HFFc6 (cell line): ENCODE data around the gene GPR176. TPM values are rescaled to one million over a fixed set of nuclear protein-coding genes. Genes with fewer than 3 reads are reported as not detected.

Experiments
- DNase-seq: peaks from one replicate; pipeline ENCODE4 v3.0.0-alpha.2; 2018
- H3K27ac Mint-ChIP-seq: 2 replicates; pipeline ENCODE4 v1.8.0; 2020; ENCODE audit warnings: mild to moderate bottlenecking, mixed read lengths
- H3K27me3 Mint-ChIP-seq: 2 replicates; pipeline ENCODE4 v1.8.0; 2021; ENCODE audit warnings: mild to moderate bottlenecking, moderate library complexity, mixed read lengths; ENCODE audit not compliant: insufficient read depth
- H3K36me3 Mint-ChIP-seq: 2 replicates; pipeline ENCODE4 v1.8.0; 2021; ENCODE audit warnings: low read depth, mixed read lengths
- H3K4me1 Mint-ChIP-seq: 2 replicates; pipeline ENCODE4 v1.8.0; 2020; ENCODE audit warnings: low read depth, mixed read lengths
- H3K4me3 Mint-ChIP-seq: 2 replicates; pipeline ENCODE4 v1.8.0; 2020; ENCODE audit warnings: mild to moderate bottlenecking, moderate library complexity, mixed read lengths
- H3K9me3 Mint-ChIP-seq: 2 replicates; pipeline ENCODE4 v1.8.0; 2020; ENCODE audit warnings: mild to moderate bottlenecking, mixed read lengths
- CTCF ChIP-seq: fragments of 200-600 bp; sonication (generic); IDR thresholded peaks from 2 replicates; pipeline ENCODE4 v1.5.0; 2021; ENCODE audit warnings: antibody characterized with exemption, mild to moderate bottlenecking
- total RNA-seq, 6 experiments: library from RNA; stranded (reverse); fragmentation: NEBNext Ultra II Directional; extraction: Animal tissue kit (Norgen Biotek cat#: 25700); gene quantifications; 2 replicates in 1 of 6; 3 replicates in 5 of 6; pipeline ENCODE4 v1.2.3, GENCODE V29; 2021

Gene GPR176
- total RNA-seq, 6 experiments from 2014 or later: 151 to 193 (median 169) TPM

GRCh38 chr15:39860871-39861270 lies 59.2 kb downstream of the GPR176 start:
- no peaks in the 10 kb centered on the region for H3K9me3 Mint-ChIP-seq
- no peak overlapping the region for H3K4me3 Mint-ChIP-seq
- DNase-seq: no peak
- H3K4me1 Mint-ChIP-seq: peaks cover 56% of the 10 kb centered on the region
- peaks cover 5% of the 10 kb centered on the region for H3K27me3 Mint-ChIP-seq
- peaks cover 46% of the 10 kb centered on the region for H3K36me3 Mint-ChIP-seq
- no peak for TF ChIP-seq CTCF
- H3K27ac Mint-ChIP-seq: no peak overlapping the region

GRCh38 chr15:39860200-39860599 lies 59.9 kb downstream of the GPR176 start:
- H3K27ac Mint-ChIP-seq: no peak overlapping the region
- peaks cover 56% of the 10 kb centered on the region for H3K4me1 Mint-ChIP-seq
- no peak for DNase-seq
- peaks cover 43% of the 10 kb centered on the region for H3K36me3 Mint-ChIP-seq
- no peaks in the 10 kb centered on the region for H3K9me3 Mint-ChIP-seq
- no peak overlapping the region for H3K4me3 Mint-ChIP-seq
- peaks cover 2% of the 10 kb centered on the region for H3K27me3 Mint-ChIP-seq
- TF ChIP-seq CTCF: no peak

- Mint-ChIP-seq H3K4me3 (no peak overlapping the region), H3K27ac (no peak overlapping the region), H3K4me1 (peaks cover 58% of the 10 kb centered on the region), H3K27me3 (peaks cover 2% of the 10 kb centered on the region), H3K9me3 (no peaks in the 10 kb centered on the region), H3K36me3 (peaks cover 42% of the 10 kb centered on the region)
- DNase-seq: no peak
- no peak for TF ChIP-seq CTCF
These were observed 60.4 kb downstream of the GPR176 start for GRCh38 chr15:39859636-39860035.

- no peak overlapping the region for H3K4me3 Mint-ChIP-seq
- DNase-seq: no peak
- TF ChIP-seq CTCF: no peak
- no peak overlapping the region for H3K27ac Mint-ChIP-seq
- no peaks in the 10 kb centered on the region for H3K9me3 Mint-ChIP-seq
- peaks cover 75% of the 10 kb centered on the region for H3K4me1 Mint-ChIP-seq
- H3K27me3 Mint-ChIP-seq: peaks cover 2% of the 10 kb centered on the region
- H3K36me3 Mint-ChIP-seq: peaks cover 42% of the 10 kb centered on the region
These were observed 62.9 kb downstream of the GPR176 start for GRCh38 chr15:39857132-39857531.

GRCh38 chr15:39856357-39856756 lies 63.7 kb downstream of the GPR176 start:
- Mint-ChIP-seq H3K36me3 (peaks cover 47% of the 10 kb centered on the region), H3K27ac (no peak overlapping the region), H3K4me1 (peaks cover 83% of the 10 kb centered on the region), H3K4me3 (no peak overlapping the region), H3K27me3 (peaks cover 2% of the 10 kb centered on the region), H3K9me3 (no peaks in the 10 kb centered on the region)
- TF ChIP-seq CTCF: no peak
- DNase-seq: no peak

GRCh38 chr15:39855400-39855799 lies 64.7 kb downstream of the GPR176 start:
- Mint-ChIP-seq H3K4me3 (peak overlapping the region; percentile 1; the same call in 1 of the 2 replicates), H3K36me3 (peaks cover 47% of the 10 kb centered on the region), H3K9me3 (no peaks in the 10 kb centered on the region), H3K27ac (peak overlapping the region; percentile 11; the same call in 1 of the 2 replicates), H3K4me1 (peaks cover 85% of the 10 kb centered on the region), H3K27me3 (peaks cover 2% of the 10 kb centered on the region)
- TF ChIP-seq CTCF: no peak
- no peak for DNase-seq
